ACC112 (cell line): Measurements from ENCODE around the gene AKAP10.
"Not testable (repeated sequence)": the region's sequence is repeated elsewhere in the genome, so short reads cannot be mapped to it uniquely, and the experiment has no call there.

Experiments
- H2AFZ ChIP-seq: fragments of 200-600 bp; sonication (generic); one replicate; pipeline ENCODE4 v1.6.0; 2017; ENCODE audit warnings: antibody characterized with exemption, low read length; ENCODE audit not compliant: unreplicated experiment
- H3K27ac ChIP-seq: fragments of 200-600 bp; sonication (generic); 2 replicates; pipeline ENCODE4 v1.5.1; 2014; ENCODE audit warnings: low read depth, mild to moderate bottlenecking, antibody characterized with exemption, low read length, moderate library complexity
- H3K27me3 ChIP-seq: fragments of 200-600 bp; sonication (generic); 2 replicates; pipeline ENCODE4 v1.6.1; 2014; ENCODE audit warnings: mild to moderate bottlenecking, antibody characterized with exemption, low read length, moderate library complexity, mixed read lengths; ENCODE audit not compliant: insufficient read depth
- H3K36me3 ChIP-seq: fragments of 200-600 bp; sonication (generic); 2 replicates; pipeline ENCODE4 v1.6.1; 2016; ENCODE audit warnings: mild to moderate bottlenecking, antibody characterized with exemption, low read length, moderate library complexity, mixed read lengths; ENCODE audit not compliant: insufficient read depth
- H3K4me1 ChIP-seq: fragments of 200-600 bp; sonication (generic); one replicate; pipeline ENCODE4 v1.6.1; 2016; ENCODE audit warnings: low read length, mixed read lengths; ENCODE audit not compliant: insufficient read depth, unreplicated experiment, control insufficient read depth
- H3K4me3 ChIP-seq: fragments of 200-600 bp; sonication (generic); 2 replicates; pipeline ENCODE4 v1.5.1; 2014; ENCODE audit warnings: mild to moderate bottlenecking, low read depth, low read length
- H3K79me2 ChIP-seq: fragments of 200-600 bp; sonication (generic); one replicate; pipeline ENCODE4 v1.6.0; 2016; ENCODE audit warnings: low read length; ENCODE audit not compliant: control insufficient read depth, unreplicated experiment, insufficient read depth

Gene AKAP10, protein sequence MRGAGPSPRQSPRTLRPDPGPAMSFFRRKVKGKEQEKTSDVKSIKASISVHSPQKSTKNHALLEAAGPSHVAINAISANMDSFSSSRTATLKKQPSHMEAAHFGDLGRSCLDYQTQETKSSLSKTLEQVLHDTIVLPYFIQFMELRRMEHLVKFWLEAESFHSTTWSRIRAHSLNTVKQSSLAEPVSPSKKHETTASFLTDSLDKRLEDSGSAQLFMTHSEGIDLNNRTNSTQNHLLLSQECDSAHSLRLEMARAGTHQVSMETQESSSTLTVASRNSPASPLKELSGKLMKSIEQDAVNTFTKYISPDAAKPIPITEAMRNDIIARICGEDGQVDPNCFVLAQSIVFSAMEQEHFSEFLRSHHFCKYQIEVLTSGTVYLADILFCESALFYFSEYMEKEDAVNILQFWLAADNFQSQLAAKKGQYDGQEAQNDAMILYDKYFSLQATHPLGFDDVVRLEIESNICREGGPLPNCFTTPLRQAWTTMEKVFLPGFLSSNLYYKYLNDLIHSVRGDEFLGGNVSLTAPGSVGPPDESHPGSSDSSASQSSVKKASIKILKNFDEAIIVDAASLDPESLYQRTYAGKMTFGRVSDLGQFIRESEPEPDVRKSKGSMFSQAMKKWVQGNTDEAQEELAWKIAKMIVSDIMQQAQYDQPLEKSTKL

DNA sequence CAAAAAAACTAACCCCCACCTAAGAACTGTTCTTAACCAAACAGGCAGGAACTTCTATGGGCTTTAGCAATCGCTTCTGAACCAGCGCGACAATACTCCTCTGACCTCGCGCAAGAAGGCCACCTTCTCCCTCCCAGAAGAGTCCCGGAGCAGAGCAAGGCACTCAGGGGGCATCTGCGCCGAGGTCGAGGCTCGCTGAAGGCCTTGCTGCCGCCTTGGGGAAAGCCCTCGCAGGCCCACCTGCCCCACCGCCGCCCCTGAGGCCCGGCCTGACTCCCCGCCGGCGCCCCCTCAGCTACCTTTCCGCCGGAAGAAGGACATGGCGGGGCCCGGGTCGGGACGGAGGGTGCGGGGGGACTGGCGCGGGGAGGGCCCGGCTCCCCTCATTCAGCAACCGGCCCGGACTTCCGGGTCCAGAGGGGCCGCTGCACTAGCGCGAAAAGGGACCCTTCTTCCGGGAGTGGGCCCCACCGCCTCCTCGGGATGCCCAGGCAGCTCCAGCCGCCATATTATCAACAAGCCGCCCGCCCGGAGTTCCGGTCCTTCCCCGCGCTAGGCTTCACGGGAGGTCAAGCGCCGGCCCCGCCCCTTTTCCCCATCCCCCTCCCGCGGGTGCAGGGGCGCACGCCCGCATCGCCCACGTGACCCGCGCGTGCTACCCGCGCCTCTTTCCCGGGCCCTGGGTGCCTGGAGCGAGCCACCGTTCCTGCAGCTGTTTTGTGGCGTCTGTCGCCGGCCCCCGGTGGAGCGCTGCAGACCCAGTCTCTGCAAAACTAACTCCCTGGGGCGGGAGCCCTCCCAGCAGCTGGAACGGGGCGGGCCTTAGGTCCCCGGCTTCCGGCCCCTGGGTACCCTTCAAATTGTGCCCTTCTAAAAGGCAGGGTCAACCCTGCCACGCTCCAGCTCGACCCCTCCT is at the start of gene AKAP10:
AKAP10 (minus strand) TSS at position 536 of the 916 bp plus-strand sequence; CDS start at position 387, 149 bp downstream.
- Histone ChIP-seq H3K27ac (peak within 1 kb of the TSS; percentile 64), H3K36me3 (no peaks in the 10 kb centered on the region), H3K4me1 (peaks cover 20% of the 10 kb centered on the region), H3K79me2 (peaks cover 62% of the 10 kb centered on the region), H3K27me3 (no peaks in the 10 kb centered on the region), H2AFZ (peak within 1 kb of the TSS; percentile 97), H3K4me3 (peak within 1 kb of the TSS; percentile 96)

GRCh38 chr17:20026960-20027359 is 49.3 kb upstream of the AKAP10 start:
- Histone ChIP-seq H3K4me1 (peaks cover 13% of the 10 kb centered on the region), H3K79me2 (no peaks in the 10 kb centered on the region), H3K27me3 (no peaks in the 10 kb centered on the region), H3K4me3 (no peak overlapping the region), H3K27ac (no peak overlapping the region), H2AFZ (no peak overlapping the region), H3K36me3 (no peaks in the 10 kb centered on the region)

DNA sequence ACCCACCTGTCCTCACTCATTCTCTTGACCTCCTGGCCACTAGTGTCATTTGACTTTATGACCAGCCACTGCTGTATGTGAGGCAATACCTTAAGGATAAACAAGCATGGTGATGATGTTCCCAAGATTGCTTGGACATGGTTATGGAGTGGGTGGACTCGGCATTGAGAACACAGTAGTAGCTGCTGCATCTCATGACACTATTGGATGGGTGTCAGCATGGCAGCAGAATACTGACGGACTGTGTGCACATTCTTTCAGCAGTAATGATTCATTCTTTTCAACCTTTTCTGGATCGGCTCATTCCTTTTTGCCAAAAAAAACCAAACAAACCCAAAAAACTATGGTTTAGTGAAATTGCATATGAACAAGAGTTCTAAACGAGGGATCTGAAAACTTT is 45.1 kb upstream of the AKAP10 start:
- no peaks in the 10 kb centered on the region for H3K79me2 ChIP-seq
- H2AFZ ChIP-seq, result no peak overlapping the region
- H3K4me1 ChIP-seq, result peaks cover 8% of the 10 kb centered on the region
- H3K27ac ChIP-seq, result no peak overlapping the region
- H3K27me3 ChIP-seq, result no peaks in the 10 kb centered on the region
- H3K4me3 ChIP-seq, result no peak overlapping the region
- no peaks in the 10 kb centered on the region for H3K36me3 ChIP-seq

GRCh38 chr17:20016475-20016992 is 38.9 kb upstream of the AKAP10 start:
- H3K79me2 ChIP-seq, H2AFZ ChIP-seq, H3K27ac ChIP-seq, H3K36me3 ChIP-seq, H3K4me1 ChIP-seq, H3K4me3 ChIP-seq, H3K27me3 ChIP-seq: not testable (repeated sequence)

DNA sequence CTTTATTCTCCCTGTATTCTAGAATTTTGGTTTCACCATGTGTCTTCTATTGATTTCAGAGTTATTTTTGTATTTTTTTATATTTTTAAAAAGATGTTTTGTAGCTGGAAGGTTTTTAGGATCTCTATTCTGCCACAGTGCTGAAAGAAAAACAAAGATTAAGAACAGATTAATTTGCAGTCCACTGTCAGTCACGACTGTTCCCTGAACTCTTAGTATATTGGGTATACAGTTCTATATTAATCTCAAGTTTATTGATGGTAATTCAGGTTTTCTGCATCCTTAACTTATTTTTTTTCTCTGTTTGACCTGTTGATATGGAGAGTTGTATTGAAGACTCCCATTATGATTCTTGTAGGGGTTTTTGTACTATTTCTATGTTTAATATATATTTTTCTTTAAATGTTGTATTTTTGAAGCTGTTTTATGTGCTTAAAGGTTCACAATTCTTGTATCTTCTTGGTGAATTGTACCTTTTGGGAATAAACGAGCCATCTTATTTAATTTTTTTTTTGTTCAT is 34.4 kb upstream of the AKAP10 start:
- H3K36me3 ChIP-seq, result no peaks in the 10 kb centered on the region
- H3K4me3 ChIP-seq, result no peak overlapping the region
- no peaks in the 10 kb centered on the region for H3K4me1 ChIP-seq
- peaks cover 20% of the 10 kb centered on the region for H3K27me3 ChIP-seq
- H3K27ac ChIP-seq, result no peak overlapping the region
- no peak overlapping the region for H2AFZ ChIP-seq
- no peaks in the 10 kb centered on the region for H3K79me2 ChIP-seq

DNA sequence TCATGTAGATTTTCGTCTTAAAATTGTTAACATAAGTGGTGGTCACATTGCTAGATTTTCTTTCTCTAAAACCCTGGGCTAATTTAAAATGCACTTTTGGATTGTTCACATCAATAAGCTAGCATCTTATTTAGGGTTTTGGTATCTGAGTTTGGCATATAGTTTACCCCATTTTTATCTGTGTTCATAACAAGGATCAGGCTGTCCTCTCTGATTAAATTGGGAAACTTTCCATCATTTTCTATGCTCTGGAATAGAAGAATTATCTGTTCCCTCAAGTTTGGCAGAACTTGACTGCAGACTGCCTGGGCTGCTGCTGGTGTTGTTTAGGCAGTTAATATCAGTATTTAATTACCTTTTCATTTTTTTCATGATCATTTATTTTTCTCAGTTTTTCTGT is 33.3 kb upstream of the AKAP10 start:
- Histone ChIP-seq H3K27ac (no peak overlapping the region), H3K4me3 (no peak overlapping the region), H3K27me3 (peaks cover 20% of the 10 kb centered on the region), H3K36me3 (no peaks in the 10 kb centered on the region), H3K79me2 (no peaks in the 10 kb centered on the region), H3K4me1 (no peaks in the 10 kb centered on the region), H2AFZ (no peak overlapping the region)

DNA sequence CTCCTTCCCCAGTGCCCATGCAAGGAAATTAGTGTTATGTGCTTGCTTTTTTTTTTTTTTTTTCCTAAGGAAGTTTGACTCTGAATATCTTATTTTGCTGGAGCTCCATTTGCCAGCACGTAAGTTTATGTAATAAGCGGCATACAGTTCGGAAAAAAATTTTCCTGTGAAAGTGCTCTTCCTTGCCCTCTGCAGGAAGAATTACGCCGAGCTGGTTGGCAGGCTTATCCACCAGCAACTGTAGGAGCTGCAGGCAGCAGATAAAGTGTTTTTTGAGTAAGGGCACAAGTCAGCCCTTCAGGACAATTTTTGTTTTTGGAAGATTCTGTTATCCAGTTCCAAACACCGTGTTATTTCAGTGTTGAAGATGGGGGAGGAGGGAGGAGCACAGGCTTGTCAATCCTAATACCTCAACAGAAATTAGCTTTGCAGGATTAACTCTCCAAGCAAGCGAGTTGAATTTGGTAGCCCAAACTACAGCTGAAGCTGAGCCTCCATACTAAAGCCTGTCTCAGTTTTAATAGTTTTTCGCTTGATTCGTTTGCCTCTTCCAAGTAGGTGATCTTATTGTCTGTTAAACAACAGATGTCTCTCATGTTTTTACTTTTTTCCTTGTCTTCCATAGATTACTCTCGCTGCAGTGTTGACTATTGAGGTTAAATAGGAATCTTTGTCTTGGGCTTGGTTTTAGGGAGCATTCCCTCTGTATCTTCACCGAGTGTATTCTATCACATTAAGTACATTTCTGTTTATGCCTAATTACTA is 32.7 kb upstream of the AKAP10 start:
- Histone ChIP-seq H3K36me3 (no peaks in the 10 kb centered on the region), H2AFZ (peak overlapping the region; percentile 86), H3K4me3 (peak overlapping the region; percentile 78), H3K27me3 (peaks cover 20% of the 10 kb centered on the region), H3K27ac (no peak overlapping the region), H3K4me1 (no peaks in the 10 kb centered on the region), H3K79me2 (no peaks in the 10 kb centered on the region)

DNA sequence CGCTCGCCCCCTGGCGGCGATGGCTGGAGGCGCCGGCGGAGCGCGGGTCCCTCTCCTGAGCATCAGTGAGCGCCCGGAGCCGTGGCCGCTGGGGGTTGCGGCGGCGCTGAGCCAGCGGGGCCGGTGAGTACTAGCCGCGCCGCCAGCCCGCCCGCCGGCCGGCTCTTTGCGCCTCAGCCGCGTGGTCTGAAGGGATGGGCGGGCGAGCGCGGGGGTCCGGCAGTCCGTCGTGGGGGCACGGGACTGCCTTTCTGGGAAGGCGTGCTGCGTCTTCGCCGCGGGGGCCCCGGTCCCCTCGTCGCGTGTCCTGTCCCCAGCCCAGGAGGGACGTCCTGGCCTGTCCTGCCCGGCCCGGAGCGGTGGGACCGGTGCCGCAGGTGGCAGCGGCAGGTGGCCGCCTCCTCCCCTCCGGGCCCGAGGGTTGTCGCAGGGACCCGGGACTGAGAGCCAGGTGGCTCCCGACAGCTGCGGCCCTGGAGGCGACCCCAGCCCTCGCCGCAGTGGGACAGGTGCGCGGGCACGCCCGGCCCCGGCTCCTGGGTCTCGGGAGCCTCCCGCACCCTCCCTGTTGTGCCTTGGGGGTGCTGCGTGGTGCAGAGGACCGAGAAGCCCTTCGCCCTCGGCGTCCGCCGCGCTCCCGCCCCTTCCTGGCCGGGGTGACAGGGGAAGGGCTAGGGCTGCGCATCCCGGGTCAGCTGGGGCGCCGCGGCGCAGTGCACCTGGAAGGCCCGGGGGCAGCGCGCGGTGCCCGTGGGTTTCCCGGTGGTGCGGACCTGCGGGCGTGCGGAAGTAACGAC is 31.9 kb upstream of the AKAP10 start, which contains the start of gene SPECC1:
SPECC1 (plus strand) TSS at position 58 of the 797 bp plus-strand sequence. CDS start 87,293 bp downstream, outside the sequence.
- H3K79me2 ChIP-seq, result no peaks in the 10 kb centered on the region
- H3K4me3 ChIP-seq, result peak within 1 kb of the TSS; percentile 78
- no peak within 1 kb of the TSS for H3K27ac ChIP-seq
- peaks cover 20% of the 10 kb centered on the region for H3K27me3 ChIP-seq
- H3K36me3 ChIP-seq, result no peaks in the 10 kb centered on the region
- H2AFZ ChIP-seq, result peak within 1 kb of the TSS; percentile 90
- no peaks in the 10 kb centered on the region for H3K4me1 ChIP-seq

GRCh38 chr17:20009052-20009301 is 31.3 kb upstream of the AKAP10 start:
- Histone ChIP-seq H3K4me1 (no peaks in the 10 kb centered on the region), H3K36me3 (no peaks in the 10 kb centered on the region), H3K27ac (no peak overlapping the region), H2AFZ (peak overlapping the region; percentile 90), H3K79me2 (no peaks in the 10 kb centered on the region), H3K4me3 (peak overlapping the region; percentile 78), H3K27me3 (peaks cover 20% of the 10 kb centered on the region)
